Neural cell (in vitro differentiated cells): ENCODE data around the gene MED22.

ENCODE experiments used
- CTCF ChIP-seq: fragments of 450-650 bp; IDR thresholded peaks from 2 replicates; pipeline ENCODE4 v1.5.1; 2014; ENCODE audit warnings: antibody characterized with exemption, mild to moderate bottlenecking, moderate library complexity; ENCODE audit not compliant: poor library complexity, severe bottlenecking
- EZH2 ChIP-seq: fragments of 200-600, 300-800 bp; shearing (Covaris generic), sonication (generic); IDR thresholded peaks from 2 replicates; pipeline ENCODE4 v1.6.1; 2014; ENCODE audit warnings: antibody characterized with exemption, low read length, borderline replicate concordance, mild to moderate bottlenecking; ENCODE audit not compliant: insufficient read depth, poor library complexity, severe bottlenecking
- POLR2AphosphoS5 ChIP-seq: IDR thresholded peaks from 2 replicates; pipeline ENCODE4 v1.6.1; 2012
- RAD21 ChIP-seq: fragments of 450-650 bp; conservative IDR thresholded peaks from 2 replicates; pipeline ENCODE4 v1.6.1; 2014; ENCODE audit warnings: antibody characterized with exemption, mild to moderate bottlenecking, moderate library complexity
- TAF1 ChIP-seq: IDR thresholded peaks from 2 replicates; pipeline ENCODE4 v1.6.1; 2012; ENCODE audit warnings: low read depth

- no peak for TF ChIP-seq CTCF
- TF ChIP-seq POLR2AphosphoS5 = no peak
- TF ChIP-seq EZH2 = no peak
- TF ChIP-seq RAD21 = no peak
- TF ChIP-seq TAF1 = no peak
These were observed 5.4 kb downstream of the MED22 start for GRCh38 chr9:133342570-133342969.
